Right atrium auricular region (tissue), 2 donors: ENCODE data around the gene PRDM7. TPM values are rescaled to one million over a fixed set of nuclear protein-coding genes. Genes with fewer than 3 reads are reported as not detected.
A peak's percentile ranks its signal among the peaks of the same experiment; 100 is the strongest.

Source experiments
- DNase-seq: peaks from one replicate; pipeline ENCODE4 v3.0.0-alpha.2; 2019; ENCODE audit warnings: low spot score
- H3K27ac ChIP-seq, 2 donors: fragments of 200-600 bp; sonication (generic); 1 replicate in 1 of 2; 2 replicates in 1 of 2; pipeline ENCODE4 v1.5.1; 2016 to 2019
- H3K27me3 ChIP-seq, 2 donors: fragments of 200-600 bp; sonication (generic); one replicate each; pipeline versions ENCODE4 v1.5.1 to v1.6.0; 2017 to 2019
- H3K36me3 ChIP-seq: fragments of 200-600 bp; sonication (generic); one replicate; pipeline ENCODE4 v1.5.1; 2016
- H3K4me1 ChIP-seq, 2 donors: fragments of 200-600 bp; sonication (generic); one replicate each; pipeline versions ENCODE4 v1.5.1 to v1.6.0; 2017 to 2019
- H3K4me3 ChIP-seq, 2 donors: fragments of 200-600 bp; sonication (generic); 1 replicate in 1 of 2; 2 replicates in 1 of 2; pipeline ENCODE4 v1.5.1; 2017 to 2019; ENCODE audit warnings: mild to moderate bottlenecking in 1 of 2, moderate library complexity in 1 of 2
- H3K9me3 ChIP-seq, 2 donors: fragments of 200-600 bp; sonication (generic); one replicate each; pipeline ENCODE4 v1.5.1; 2019
- total RNA-seq, 2 donors: library from RNA; depleted of rRNA; stranded (reverse); fragments of >200 nt; gene quantifications; one replicate each; pipeline ENCODE4 v1.1.0, GENCODE V29; 2016
- TF ChIP-seq, protein P1 (sequence below), 2 donors: fragments of 200-600 bp; sonication (generic); IDR thresholded peaks; one replicate each; pipeline ENCODE4 v1.5.1; 2019; ENCODE audit warnings: antibody characterized with exemption in 2 of 2

The PRDM7 gene
- total RNA-seq, 2 donors from 2014 or later: not detected

DNA sequence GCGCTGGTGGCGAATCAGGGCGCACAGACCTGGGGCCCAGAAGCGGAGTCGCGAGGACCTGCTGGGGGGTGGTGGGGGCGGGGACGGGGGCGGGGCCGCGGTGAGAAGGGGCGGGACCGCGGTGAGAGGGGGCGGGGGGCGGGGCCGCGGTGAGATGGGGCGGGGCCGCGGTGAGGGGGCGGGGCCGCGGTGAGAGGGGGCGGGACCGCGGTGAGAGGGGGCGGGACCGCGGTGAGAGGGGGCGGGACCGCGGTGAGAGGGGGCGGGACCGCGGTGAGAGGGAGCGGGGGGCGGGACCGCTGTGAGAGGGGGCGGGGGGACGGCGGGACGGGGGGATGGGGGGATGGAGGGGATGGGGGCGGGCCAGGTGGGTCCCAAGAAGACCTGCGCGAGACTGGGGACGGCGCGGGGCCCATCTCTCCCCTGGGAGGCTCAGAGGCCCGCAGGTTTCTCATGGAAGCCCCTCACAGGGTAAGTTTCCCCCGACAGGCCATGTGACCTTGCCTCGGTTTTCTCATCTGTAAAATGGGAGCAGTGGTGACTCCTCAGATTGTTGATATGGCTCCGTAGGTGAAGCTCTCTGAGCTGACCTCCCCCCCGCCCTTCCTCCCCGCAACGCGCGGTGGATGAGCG, 29.3 kb downstream of the PRDM7 start:
- no peak for DNase-seq
- TF ChIP-seq, protein P1, sequence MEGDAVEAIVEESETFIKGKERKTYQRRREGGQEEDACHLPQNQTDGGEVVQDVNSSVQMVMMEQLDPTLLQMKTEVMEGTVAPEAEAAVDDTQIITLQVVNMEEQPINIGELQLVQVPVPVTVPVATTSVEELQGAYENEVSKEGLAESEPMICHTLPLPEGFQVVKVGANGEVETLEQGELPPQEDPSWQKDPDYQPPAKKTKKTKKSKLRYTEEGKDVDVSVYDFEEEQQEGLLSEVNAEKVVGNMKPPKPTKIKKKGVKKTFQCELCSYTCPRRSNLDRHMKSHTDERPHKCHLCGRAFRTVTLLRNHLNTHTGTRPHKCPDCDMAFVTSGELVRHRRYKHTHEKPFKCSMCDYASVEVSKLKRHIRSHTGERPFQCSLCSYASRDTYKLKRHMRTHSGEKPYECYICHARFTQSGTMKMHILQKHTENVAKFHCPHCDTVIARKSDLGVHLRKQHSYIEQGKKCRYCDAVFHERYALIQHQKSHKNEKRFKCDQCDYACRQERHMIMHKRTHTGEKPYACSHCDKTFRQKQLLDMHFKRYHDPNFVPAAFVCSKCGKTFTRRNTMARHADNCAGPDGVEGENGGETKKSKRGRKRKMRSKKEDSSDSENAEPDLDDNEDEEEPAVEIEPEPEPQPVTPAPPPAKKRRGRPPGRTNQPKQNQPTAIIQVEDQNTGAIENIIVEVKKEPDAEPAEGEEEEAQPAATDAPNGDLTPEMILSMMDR (IDR thresholded peaks at IDR 0.05): no peak
- H3K36me3 ChIP-seq: peaks cover 7% of the 10 kb centered on the region
- no peak overlapping the region for H3K27ac ChIP-seq
- H3K4me1 ChIP-seq: peaks cover 0 to 15% of the 10 kb centered on the region in 2 donors
- no peaks in the 10 kb centered on the region for H3K9me3 ChIP-seq
- no peaks in the 10 kb centered on the region for H3K27me3 ChIP-seq
- H3K4me3 ChIP-seq: peak overlapping the region; percentile 32 to 59

DNA sequence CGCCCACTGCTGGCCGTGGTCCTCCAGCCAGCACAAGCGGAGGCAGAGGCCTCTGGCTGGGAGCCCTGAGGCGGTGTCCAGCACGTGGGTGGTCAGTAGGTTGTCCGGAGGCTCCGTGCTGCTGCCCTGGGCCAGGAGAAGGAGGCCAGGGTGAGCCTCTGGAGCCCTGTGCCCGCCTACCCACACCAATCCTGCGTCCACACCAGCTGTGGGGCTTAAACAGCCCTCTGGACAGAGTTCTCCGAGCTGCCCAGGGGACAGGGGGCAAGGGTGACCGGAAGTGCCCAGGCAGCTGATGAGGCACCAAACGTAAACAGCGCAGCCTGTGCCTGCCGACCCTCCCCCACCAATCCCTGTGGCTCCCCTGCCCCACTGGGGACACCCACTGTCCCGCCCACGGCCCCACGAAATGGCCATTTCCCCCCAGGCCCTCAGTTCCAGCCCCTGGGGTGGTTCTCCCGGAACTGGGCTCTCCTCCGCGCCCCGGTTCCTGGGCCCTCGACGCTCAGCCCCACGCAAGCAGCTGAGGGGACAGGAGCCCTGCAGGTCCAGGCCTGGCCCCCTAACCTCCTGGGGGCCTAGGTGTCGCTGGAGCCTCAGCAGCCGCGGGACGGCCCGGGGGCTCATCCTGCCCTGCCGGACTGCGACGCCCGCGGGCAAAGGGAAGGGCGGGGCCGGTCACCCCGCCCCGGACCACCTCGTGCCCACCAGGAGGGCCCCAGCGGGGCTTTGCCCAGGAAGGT, 30.0 kb downstream of the PRDM7 start:
- H3K9me3 ChIP-seq: no peaks in the 10 kb centered on the region
- H3K27ac ChIP-seq: peak overlapping the region in 1 of 2 donors; percentile 43
- TF ChIP-seq, protein P1 (IDR thresholded peaks at IDR 0.05): no peak
- no peaks in the 10 kb centered on the region for H3K27me3 ChIP-seq
- H3K36me3 ChIP-seq: peaks cover 7% of the 10 kb centered on the region
- peak overlapping the region; percentile 32 to 59 for H3K4me3 ChIP-seq
- DNase-seq: no peak
- H3K4me1 ChIP-seq: peaks cover 0 to 15% of the 10 kb centered on the region in 2 donors

DNA sequence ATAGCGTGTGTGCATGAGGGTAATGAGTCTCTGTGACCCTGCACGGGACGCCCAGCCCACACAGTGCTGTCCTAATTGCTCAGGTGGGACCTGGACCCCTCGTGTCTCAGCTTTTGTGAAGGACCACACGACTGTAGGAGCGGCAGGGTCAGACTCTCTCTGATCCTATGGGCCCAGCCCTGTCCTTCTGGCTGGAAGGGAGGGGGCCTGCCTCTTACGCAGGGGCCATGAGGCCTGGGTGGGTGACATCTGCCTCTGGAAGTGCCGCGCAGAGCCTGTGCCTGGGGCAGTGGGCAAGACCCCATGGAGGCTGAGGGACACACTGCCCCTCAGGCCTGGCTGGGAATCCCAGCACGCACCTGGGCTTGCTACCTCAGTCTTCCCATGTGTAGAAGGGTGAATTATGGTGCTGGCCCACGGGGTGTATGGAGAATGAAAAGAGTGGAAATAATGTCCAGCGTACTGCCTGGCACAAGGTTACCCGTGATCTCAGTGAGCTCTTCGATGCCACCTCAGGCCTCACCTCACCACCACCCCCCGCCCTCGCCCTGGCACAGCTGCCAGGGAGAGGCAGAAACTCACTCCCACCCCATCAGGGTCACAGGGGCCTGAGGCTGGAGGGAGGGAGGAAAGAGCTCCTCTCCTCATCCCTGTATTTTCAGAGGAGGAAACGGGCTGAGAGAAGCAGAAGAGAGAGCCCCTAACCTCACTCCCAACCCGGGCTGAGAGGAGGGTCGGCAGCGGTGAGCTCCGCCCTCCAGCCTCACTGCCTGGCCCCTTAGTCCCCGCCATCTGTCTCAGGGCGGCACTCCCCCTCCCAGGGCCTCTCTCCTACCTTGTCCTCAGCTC, 30.8 kb downstream of the PRDM7 start:
- no peak for DNase-seq
- no peaks in the 10 kb centered on the region for H3K9me3 ChIP-seq
- peaks cover 7% of the 10 kb centered on the region for H3K36me3 ChIP-seq
- H3K4me3 ChIP-seq: peak overlapping the region; percentile 32 to 59
- no peak overlapping the region for H3K27ac ChIP-seq
- peaks cover 0 to 15% of the 10 kb centered on the region in 2 donors for H3K4me1 ChIP-seq
- H3K27me3 ChIP-seq: no peaks in the 10 kb centered on the region
- TF ChIP-seq, protein P1 (IDR thresholded peaks at IDR 0.05): no peak

DNA sequence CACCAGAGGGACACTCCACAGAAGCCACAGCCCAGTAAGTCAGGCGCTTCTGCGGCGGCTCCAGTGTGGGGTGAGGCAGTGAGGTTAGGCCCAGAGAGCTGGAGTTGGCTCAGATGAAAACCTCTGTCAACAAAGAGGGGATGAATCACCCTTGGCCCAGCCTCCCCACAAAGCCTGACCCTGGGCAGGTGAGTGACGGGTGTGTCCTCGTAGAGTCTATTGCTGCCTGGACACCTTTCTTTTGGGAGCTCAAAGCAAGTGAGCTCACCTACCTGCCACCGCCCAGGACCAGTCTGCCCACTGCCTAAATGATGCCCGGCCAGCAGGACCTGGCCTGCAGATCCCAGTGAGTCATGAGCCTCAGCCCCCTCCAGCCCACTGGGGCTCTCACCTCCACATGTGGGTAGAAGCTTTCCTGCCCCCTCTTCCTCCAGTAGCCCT, 33.0 kb downstream of the PRDM7 start:
- H3K36me3 ChIP-seq: peaks cover 18% of the 10 kb centered on the region
- no peak for DNase-seq
- H3K4me1 ChIP-seq: peaks cover 0 to 15% of the 10 kb centered on the region in 2 donors
- H3K9me3 ChIP-seq: no peaks in the 10 kb centered on the region
- TF ChIP-seq, protein P1 (IDR thresholded peaks at IDR 0.05): no peak
- no peaks in the 10 kb centered on the region for H3K27me3 ChIP-seq
- H3K27ac ChIP-seq: no peak overlapping the region
- no peak overlapping the region for H3K4me3 ChIP-seq

DNA sequence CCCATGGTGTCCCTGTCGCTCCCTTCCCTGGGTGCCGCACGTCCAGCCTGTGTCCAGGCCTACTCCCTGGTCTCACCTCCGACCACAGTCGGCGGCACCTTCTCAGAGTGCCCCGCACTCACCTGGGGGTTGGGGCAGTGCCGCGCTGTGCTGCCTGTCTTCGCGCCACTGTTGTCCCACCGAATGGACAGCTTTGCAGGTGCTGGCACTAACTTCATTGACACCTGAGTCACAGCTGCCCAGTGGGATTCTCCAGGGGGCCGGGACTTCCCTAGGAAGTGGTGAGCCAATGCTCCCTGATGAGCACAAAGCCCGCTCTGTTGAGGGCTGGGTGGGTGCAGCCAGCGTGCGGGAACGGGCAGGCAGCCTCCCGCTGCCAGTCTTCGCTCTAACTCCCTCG, 33.6 kb downstream of the PRDM7 start:
- TF ChIP-seq, protein P1 (IDR thresholded peaks at IDR 0.05): no peak
- H3K27ac ChIP-seq: no peak overlapping the region
- peaks cover 0 to 15% of the 10 kb centered on the region in 2 donors for H3K4me1 ChIP-seq
- no peaks in the 10 kb centered on the region for H3K9me3 ChIP-seq
- no peak for DNase-seq
- no peak overlapping the region for H3K4me3 ChIP-seq
- H3K27me3 ChIP-seq: no peaks in the 10 kb centered on the region
- peaks cover 18% of the 10 kb centered on the region for H3K36me3 ChIP-seq
